Subcutaneous adipose tissue (tissue), 4 donors: ENCODE measurements around the gene CALN1. TPM values are rescaled to one million over a fixed set of nuclear protein-coding genes. Genes with fewer than 3 reads are reported as not detected.

Experiments
- total RNA-seq, 4 donors: library from RNA; depleted of rRNA; stranded (reverse); fragments of >200 nt; gene quantifications; one replicate each; pipeline ENCODE4 v1.1.0, GENCODE V29; 2016
- TF ChIP-seq, protein P1 (sequence below): fragments of 450-650 bp; IDR thresholded peaks from one replicate; pipeline ENCODE4 v1.5.1; 2016; ENCODE audit warnings: low read depth, mild to moderate bottlenecking, control low read depth, antibody characterized with exemption, moderate library complexity

Gene CALN1
- total RNA-seq, 4 donors from 2014 or later, result 0.19 to 0.68 (median 0.22) TPM; not detected in 1

DNA sequence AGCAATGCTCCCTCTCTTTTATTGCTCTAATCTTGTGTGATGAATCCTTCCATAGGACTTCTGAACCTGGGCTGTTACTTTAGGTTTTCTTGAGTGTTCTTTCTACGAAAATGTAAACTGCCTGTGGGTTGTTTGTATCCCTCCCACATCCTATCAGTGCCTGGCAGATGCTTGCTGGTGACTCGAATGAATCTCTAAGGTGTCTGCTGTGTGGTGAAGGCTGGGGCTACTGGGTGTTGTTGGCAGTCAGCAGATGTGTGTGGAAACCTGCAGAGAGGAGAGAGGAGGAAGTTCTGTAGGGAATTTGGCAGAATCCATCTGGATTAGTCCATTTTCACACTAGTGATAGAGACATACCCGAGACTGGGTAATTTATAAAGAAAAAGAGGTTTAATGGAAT lies 639.4 kb downstream of the CALN1 start:
- TF ChIP-seq, protein P1, sequence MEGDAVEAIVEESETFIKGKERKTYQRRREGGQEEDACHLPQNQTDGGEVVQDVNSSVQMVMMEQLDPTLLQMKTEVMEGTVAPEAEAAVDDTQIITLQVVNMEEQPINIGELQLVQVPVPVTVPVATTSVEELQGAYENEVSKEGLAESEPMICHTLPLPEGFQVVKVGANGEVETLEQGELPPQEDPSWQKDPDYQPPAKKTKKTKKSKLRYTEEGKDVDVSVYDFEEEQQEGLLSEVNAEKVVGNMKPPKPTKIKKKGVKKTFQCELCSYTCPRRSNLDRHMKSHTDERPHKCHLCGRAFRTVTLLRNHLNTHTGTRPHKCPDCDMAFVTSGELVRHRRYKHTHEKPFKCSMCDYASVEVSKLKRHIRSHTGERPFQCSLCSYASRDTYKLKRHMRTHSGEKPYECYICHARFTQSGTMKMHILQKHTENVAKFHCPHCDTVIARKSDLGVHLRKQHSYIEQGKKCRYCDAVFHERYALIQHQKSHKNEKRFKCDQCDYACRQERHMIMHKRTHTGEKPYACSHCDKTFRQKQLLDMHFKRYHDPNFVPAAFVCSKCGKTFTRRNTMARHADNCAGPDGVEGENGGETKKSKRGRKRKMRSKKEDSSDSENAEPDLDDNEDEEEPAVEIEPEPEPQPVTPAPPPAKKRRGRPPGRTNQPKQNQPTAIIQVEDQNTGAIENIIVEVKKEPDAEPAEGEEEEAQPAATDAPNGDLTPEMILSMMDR, result no peak

GRCh38 chr7:71770269-71770907 lies 641.8 kb downstream of the CALN1 start:
- TF ChIP-seq, protein P1, result no peak

DNA sequence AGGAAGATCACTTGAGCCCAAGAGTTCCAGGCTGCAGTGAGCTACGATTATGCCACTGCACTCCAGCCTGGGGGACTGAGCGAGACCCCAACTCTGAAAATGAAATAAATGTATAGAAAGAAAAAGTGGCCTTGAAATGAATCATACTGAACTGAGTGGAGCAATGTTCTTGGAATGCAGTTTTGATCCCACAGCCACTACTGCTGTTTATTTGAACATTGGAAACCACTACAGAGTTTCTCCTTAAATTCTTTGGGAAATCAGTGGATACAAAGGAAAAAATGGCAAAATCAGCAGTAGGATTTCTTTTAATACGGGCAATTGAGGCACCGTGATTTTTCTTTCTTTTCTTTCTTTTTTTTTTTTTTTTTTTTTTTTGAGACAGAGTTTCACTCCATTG lies 642.8 kb downstream of the CALN1 start:
- TF ChIP-seq, protein P1, result no peak

- TF ChIP-seq, protein P1, result no peak
These were observed 643.7 kb downstream of the CALN1 start for GRCh38 chr7:71768450-71768849.

DNA sequence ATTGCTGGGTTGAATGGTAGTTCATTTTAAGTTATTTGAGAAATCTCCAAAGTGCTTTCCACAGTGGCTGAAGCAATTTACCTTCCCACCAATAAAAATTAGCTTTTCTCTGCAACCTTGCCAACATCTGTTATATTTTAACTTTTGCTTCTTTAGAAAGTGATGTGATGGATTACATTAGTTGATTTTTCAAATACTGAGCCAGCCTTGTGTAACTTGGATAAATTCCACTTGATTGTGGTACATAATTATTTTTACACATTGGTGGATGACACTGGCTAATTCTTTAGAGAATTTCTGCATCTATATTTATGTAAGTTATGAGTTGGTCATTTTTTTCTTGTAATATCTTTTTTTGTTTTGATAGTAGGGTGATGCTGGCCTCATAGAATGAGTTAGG lies 646.1 kb downstream of the CALN1 start:
- TF ChIP-seq, protein P1, result no peak

- TF ChIP-seq, protein P1, result no peak
These were observed 650.8 kb downstream of the CALN1 start for GRCh38 chr7:71761336-71761735.

DNA sequence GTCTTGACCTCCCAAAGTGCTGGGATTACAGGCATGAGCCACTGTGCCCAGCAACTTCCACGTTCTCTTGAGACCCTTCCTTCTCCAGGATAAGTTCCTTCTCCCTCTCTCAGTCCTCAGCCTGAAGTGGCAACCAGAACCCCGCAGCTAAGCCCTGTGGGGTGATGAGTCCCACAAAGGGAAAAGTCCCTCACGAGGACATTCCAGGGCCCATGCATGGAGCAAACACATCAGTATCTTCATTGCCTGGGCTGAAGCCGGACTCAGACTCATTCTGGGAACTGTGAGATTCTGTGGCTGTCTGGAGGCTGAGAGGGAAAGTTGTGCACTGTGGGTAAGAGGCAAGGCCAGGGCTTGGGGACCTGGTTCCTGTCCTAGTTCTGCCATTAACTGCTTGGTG lies 657.3 kb downstream of the CALN1 start:
- TF ChIP-seq, protein P1, result no peak
